HCT116 (cell line): ENCODE data around the gene GAL3ST3. TPM values are rescaled to one million over a fixed set of nuclear protein-coding genes. Genes with fewer than 3 reads are reported as not detected.

Experiments used
- ATAC-seq: fragments of 200-7000 bp; cut with Tn5 transposase; 2 replicates; pipeline ENCODE4 v1.9.1; 2020; ENCODE audit warnings: mild to moderate bottlenecking, moderate library complexity
- BruUV-seq: library from RNA; stranded (reverse); fragments of 400-500 nt; replicated peaks from 2 replicates; lab custom pipeline; 2021; lab: Mats Ljungman, UMichigan
- CTCF ChIA-PET: fragments of 300-600 bp; sonication (Branson Sonifier 250); formaldehyde crosslinking; loops from one replicate; lab custom pipeline; 2021; ENCODE audit warnings: antibody characterized with exemption; lab: Charles Lee
- POLR2A ChIA-PET: fragments of 300-600, 350-600 bp; sonication (Branson Sonifier 250); formaldehyde crosslinking; loops from one replicate; lab custom pipeline; 2021; ENCODE audit warnings: antibody characterized with exemption; lab: Charles Lee
- RAD21 ChIA-PET, 2 experiments: fragments of 300-600 bp; sonication (Branson Sonifier 250); formaldehyde crosslinking; loops; one replicate each; lab custom pipeline; 2023; ENCODE audit warnings: low total read pairs in 2 of 2; ENCODE audit not compliant: uncharacterized antibody in 2 of 2, unreplicated experiment in 2 of 2, low non-redundant PET in 1 of 2; lab: Charles Lee
- DNase-seq: peaks from one replicate; pipeline ENCODE4 v3.0.0-alpha.2; 2010; ENCODE audit warnings: low read depth, low spot score
- H2AFZ ChIP-seq: fragments of 200-600 bp; shearing (Covaris generic), sonication (generic); 2 replicates; pipeline ENCODE4 v1.6.1; 2017; ENCODE audit warnings: low read depth, mixed run types, mixed read lengths, antibody characterized with exemption, low read length; ENCODE audit not compliant: poor library complexity, severe bottlenecking
- H3K27ac ChIP-seq: 2 replicates; pipeline ENCODE4 v1.5.1; 2012; ENCODE audit warnings: low read depth, low read length
- H3K27me3 ChIP-seq: fragments of 200-600 bp; sonication (generic); 2 replicates; pipeline ENCODE4 v1.6.1; 2016; ENCODE audit warnings: mixed run types, low read length, mixed read lengths; ENCODE audit not compliant: insufficient read depth
- H3K36me3 ChIP-seq, 2 experiments: fragments of 200-500 bp in 1 of 2; fragments of 200-600 bp in 1 of 2; sonication (Bioruptor generic) in 1 of 2; sonication (generic) in 1 of 2; 2 replicates each; pipeline versions ENCODE4 v1.5.1 to v1.6.1; 2014 to 2016; ENCODE audit warnings: low read length in 2 of 2, inconsistent platforms in 1 of 2, mixed read lengths in 1 of 2, mixed run types in 1 of 2; ENCODE audit not compliant: insufficient read depth in 2 of 2, control insufficient read depth in 1 of 2
- H3K4me1 ChIP-seq, 2 experiments: fragments of 200-600 bp in 1 of 2; sonication (generic) in 1 of 2; 2 replicates each; pipeline versions ENCODE4 v1.5.1 to v1.6.1; 2012 to 2017; ENCODE audit warnings: low read length in 2 of 2, inconsistent platforms in 1 of 2, mild to moderate bottlenecking in 1 of 2, mixed read lengths in 1 of 2, mixed run types in 1 of 2, moderate library complexity in 1 of 2; ENCODE audit not compliant: insufficient read depth in 2 of 2, control insufficient read depth in 1 of 2
- H3K4me2 ChIP-seq: fragments of 200-600 bp; sonication (generic); 2 replicates; pipeline ENCODE4 v1.6.1; 2017; ENCODE audit warnings: mixed run types, low read length, mixed read lengths
- H3K4me3 ChIP-seq, 2 experiments: fragments of 200-600 bp in 1 of 2; sonication (generic) in 1 of 2; replicated peaks in 1 of 2; 2 replicates each; pipeline ENCODE4 v1.5.1; 2011 to 2016; ENCODE audit warnings: low read length in 2 of 2, control low read depth in 1 of 2, low read depth in 1 of 2, mild to moderate bottlenecking in 1 of 2, mixed read lengths in 1 of 2, mixed run types in 1 of 2
- H3K79me2 ChIP-seq: fragments of 200-600 bp; sonication (generic); 2 replicates; pipeline ENCODE4 v1.6.1; 2017; ENCODE audit warnings: mild to moderate bottlenecking, mixed run types, low read length, moderate library complexity, mixed read lengths; ENCODE audit not compliant: insufficient read depth
- H3K9ac ChIP-seq: fragments of 200-600 bp; sonication (generic); 2 replicates; pipeline ENCODE4 v1.6.1; 2016; ENCODE audit warnings: low read length, mixed read lengths
- H3K9me2 ChIP-seq: fragments of 200-600 bp; sonication (generic), shearing (Covaris generic); 2 replicates; pipeline ENCODE4 v1.6.1; 2017; ENCODE audit warnings: mixed run types, mild to moderate bottlenecking, moderate library complexity; ENCODE audit not compliant: insufficient read depth
- H3K9me3 ChIP-seq, 2 experiments: fragments of 200-500 bp in 1 of 2; fragments of 200-600 bp in 1 of 2; sonication (Bioruptor generic) in 1 of 2; sonication (generic) in 1 of 2; 2 replicates each; pipeline ENCODE4 v1.6.1; 2014 to 2017; ENCODE audit warnings: low read length in 2 of 2, mixed read lengths in 2 of 2, inconsistent platforms in 1 of 2, low read depth in 1 of 2, mild to moderate bottlenecking in 1 of 2, mixed run types in 1 of 2, moderate library complexity in 1 of 2; ENCODE audit not compliant: control insufficient read depth in 1 of 2, insufficient read depth in 1 of 2
- H4K20me1 ChIP-seq: fragments of 200-600 bp; sonication (generic), shearing (Covaris generic); 2 replicates; pipeline ENCODE4 v1.6.1; 2017; ENCODE audit warnings: mixed run types, mild to moderate bottlenecking, moderate library complexity; ENCODE audit not compliant: insufficient read depth
- ATF3 ChIP-seq: IDR thresholded peaks from 2 replicates; pipeline ENCODE4 v1.6.1; 2012
- CTCF ChIP-seq, 3 experiments: fragments of 200-600 bp in 1 of 3; sonication (generic) in 1 of 3; IDR thresholded peaks in 2 of 3; conservative IDR thresholded peaks in 1 of 3; 2 replicates each; pipeline ENCODE4 v1.5.1; 2012 to 2017; ENCODE audit warnings: low read depth in 2 of 3, low read length in 2 of 3, antibody characterized with exemption in 1 of 3, borderline replicate concordance in 1 of 3, control low read depth in 1 of 3, mild to moderate bottlenecking in 1 of 3, mixed read lengths in 1 of 3, mixed run types in 1 of 3, moderate library complexity in 1 of 3; ENCODE audit not compliant: insufficient read depth in 1 of 3
- POLR2A ChIP-seq: IDR thresholded peaks from 2 replicates; pipeline ENCODE4 v1.7.0; 2011; ENCODE audit warnings: borderline replicate concordance; ENCODE audit not compliant: insufficient read depth, insufficient read length; ENCODE audit errors: extremely low read depth
- YY1 ChIP-seq: IDR thresholded peaks from 2 replicates; pipeline ENCODE4 v1.6.1; 2011; ENCODE audit warnings: low read length, low read depth, moderate library complexity, mild to moderate bottlenecking; ENCODE audit not compliant: insufficient replicate concordance; ENCODE audit errors: extremely low read depth
- ZFX ChIP-seq: fragments of 450-650 bp; IDR thresholded peaks from 2 replicates; pipeline ENCODE4 v1.6.1; 2017
- ZNF274 ChIP-seq: fragments of 200-500 bp; sonication (Bioruptor generic); IDR thresholded peaks from 2 replicates; pipeline ENCODE4 v1.6.1; 2014; ENCODE audit warnings: mild to moderate bottlenecking, low read depth, low read length, inconsistent platforms
- intact Hi-C: fragments of 100-400 bp; cut with micrococcal nuclease; formaldehyde crosslinking; loops from 2 replicates; pipeline ENCODE4 v1.10.0; 2022
- total RNA-seq: library from RNA; stranded (reverse); gene quantifications from one replicate; pipeline ENCODE4 v1.2.1, GENCODE V29; 2021; ENCODE audit not compliant: unreplicated experiment

Gene GAL3ST3
- total RNA-seq, 1 experiment from 2014 or later, result not detected

GRCh38 chr11:65992056-65992455 lies 56.9 kb downstream of the GAL3ST3 start:
- no peaks in the 10 kb centered on the region for H3K9me2 ChIP-seq
- POLR2A ChIA-PET, result interaction anchor here (1.7 kb wide), 1 partner anchor 10 kb away, joined by 6 read pairs; the partner anchor contains the start of genes BANF1 and EIF1AD
- intact Hi-C loops, result no loop called here
- H3K27ac ChIP-seq, result no peak overlapping the region
- H3K4me2 ChIP-seq, result no peak overlapping the region
- CTCF ChIA-PET, result interaction anchor here (0.9 to 4.3 kb wide), 4 partner anchors 31 to 280 kb away, joined by 3 to 38 read pairs (median 4); partner anchors contain the start of gene KAT5
- H3K9ac ChIP-seq, result no peak overlapping the region
- H3K4me3 ChIP-seq, result no peak overlapping the region
- RAD21 ChIA-PET, result no interaction called here
- no peak overlapping the region for H2AFZ ChIP-seq
- ATAC-seq (no peak), DNase-seq (no peak)
- no TSS peak for BruUV-seq
- no peaks in the 10 kb centered on the region; a peak in 1 of 4 replicates for H3K36me3 ChIP-seq
- no peaks in the 10 kb centered on the region for H3K9me3 ChIP-seq
- no peaks in the 10 kb centered on the region for H3K79me2 ChIP-seq
- no peaks in the 10 kb centered on the region for H3K27me3 ChIP-seq
- no peaks in the 10 kb centered on the region for H4K20me1 ChIP-seq
- TF ChIP-seq POLR2A (no peak), CTCF (IDR thresholded peaks at IDR 0.05 in 2 of 3, conservative IDR thresholded peaks at IDR 0.05 in 1 of 3; ENCODE audit: borderline replicate concordance in 1 of 3, insufficient read depth in 1 of 3, low read depth in 2 of 3, low read length in 2 of 3) (no peak), ZNF274 (no peak), ZFX (no peak), ATF3 (no peak), YY1 (no peak)
- peaks cover 0 to 8% of the 10 kb centered on the region in 2 experiments; a peak in 2 of 4 replicates for H3K4me1 ChIP-seq

Other genes starting within 250 kb of the GAL3ST3 start
- not detected for gene SNX32, start 215.2 kb downstream of the GAL3ST3 start, total RNA-seq
- gene CFL1, start 191.0 kb downstream of the GAL3ST3 start, total RNA-seq, result 1,270 TPM
- gene MUS81, start 188.7 kb downstream of the GAL3ST3 start, total RNA-seq, result 47.2 TPM
- gene EFEMP2, start 176.4 kb downstream of the GAL3ST3 start, total RNA-seq, result 8.4 TPM
- gene CTSW, start 169.3 kb downstream of the GAL3ST3 start, total RNA-seq, result not detected
- 96.0 TPM for gene FIBP, start 160.7 kb downstream of the GAL3ST3 start, total RNA-seq
- 84.3 TPM for gene CCDC85B, start 158.5 kb downstream of the GAL3ST3 start, total RNA-seq
- gene FOSL1, start 148.8 kb downstream of the GAL3ST3 start, total RNA-seq, result 125 TPM
- gene C11orf68, start 130.1 kb downstream of the GAL3ST3 start, total RNA-seq, result 49.8 TPM
- gene DRAP1, start 129.7 kb downstream of the GAL3ST3 start, total RNA-seq, result 158 TPM
- not detected for gene TSGA10IP, start 103.7 kb downstream of the GAL3ST3 start, total RNA-seq
- gene SART1, start 87.4 kb downstream of the GAL3ST3 start, total RNA-seq, result 47.9 TPM
- gene EIF1AD, start 47.0 kb downstream of the GAL3ST3 start, total RNA-seq, result 45.5 TPM
- gene BANF1, start 46.7 kb downstream of the GAL3ST3 start, total RNA-seq, result 356 TPM
- 68.1 TPM for gene CST6, start 37.2 kb downstream of the GAL3ST3 start, total RNA-seq
- 2.4 TPM for gene CATSPER1, start 22.7 kb downstream of the GAL3ST3 start, total RNA-seq
- 300 TPM for gene SF3B2, start 3.2 kb upstream of the GAL3ST3 start, total RNA-seq
- gene PACS1, start 21.1 kb upstream of the GAL3ST3 start, total RNA-seq, result 41.1 TPM
- gene KLC2, start 208.5 kb upstream of the GAL3ST3 start, total RNA-seq, result 58.5 TPM
- gene RAB1B, start 219.5 kb upstream of the GAL3ST3 start, total RNA-seq, result 148 TPM
- 1.3 TPM for gene CNIH2, start 229.0 kb upstream of the GAL3ST3 start, total RNA-seq
- gene YIF1A, start 240.0 kb upstream of the GAL3ST3 start, total RNA-seq, result 54.7 TPM
- gene TMEM151A, start 242.7 kb upstream of the GAL3ST3 start, total RNA-seq, result 5.9 TPM